H1 (cell line): ENCODE measurements around the gene PPM1L. TPM values are rescaled to one million over a fixed set of nuclear protein-coding genes. Genes with fewer than 3 reads are reported as not detected.

Experiments used
- CTCF ChIA-PET: fragments of 300-600 bp; sonication (Branson Sonifier 250); formaldehyde crosslinking; loops from one replicate; lab custom pipeline; 2021; ENCODE audit not compliant: partially characterized antibody; lab: Charles Lee
- POLR2A ChIA-PET: fragments of 300-600 bp; sonication (Branson Sonifier 250); formaldehyde crosslinking; loops from one replicate; lab custom pipeline; 2021; ENCODE audit warnings: inconsistent platforms; ENCODE audit not compliant: partially characterized antibody; lab: Charles Lee
- DNase-seq, 2 experiments: peaks; one replicate each; pipeline versions ENCODE4 v3.0.0 to v3.0.0-alpha.2; 2010 to 2022; ENCODE audit warnings: low spot score in 2 of 2, low read depth in 1 of 2, mixed read lengths in 1 of 2
- FAIRE-seq: peaks from 2 replicates; lab custom pipeline; 2011; peaks lifted over from hg19 to GRCh38; lab: Jason Lieb, UNC
- H2AFZ ChIP-seq: 2 replicates; pipeline ENCODE4 v1.8.1; 2012; ENCODE audit warnings: low read length, inconsistent platforms
- H2AK5ac ChIP-seq: 2 replicates; pipeline ENCODE4 v1.6.1; 2013; ENCODE audit warnings: low read depth, low read length
- H2BK120ac ChIP-seq: replicated peaks from 2 replicates; pipeline ENCODE3; 2013; ENCODE audit warnings: low read depth, low read length, inconsistent platforms
- H2BK12ac ChIP-seq: 2 replicates; pipeline ENCODE4 v1.6.1; 2013; ENCODE audit warnings: low read depth, low read length
- H2BK15ac ChIP-seq: 2 replicates; pipeline ENCODE4 v1.6.1; 2013; ENCODE audit warnings: low read length
- H2BK20ac ChIP-seq: 2 replicates; pipeline ENCODE4 v1.6.1; 2013; ENCODE audit warnings: low read length
- H2BK5ac ChIP-seq: 2 replicates; pipeline ENCODE4 v1.6.1; 2013; ENCODE audit warnings: low read depth, low read length
- H3K14ac ChIP-seq: 2 replicates; pipeline ENCODE4 v1.6.1; 2013; ENCODE audit warnings: inconsistent platforms; ENCODE audit not compliant: insufficient read length
- H3K18ac ChIP-seq: 2 replicates; pipeline ENCODE4 v1.6.1; 2013; ENCODE audit warnings: low read length; ENCODE audit errors: extremely low read depth
- H3K23ac ChIP-seq: 2 replicates; pipeline ENCODE4 v1.6.1; 2013; ENCODE audit warnings: inconsistent platforms; ENCODE audit not compliant: insufficient read length
- H3K23me2 ChIP-seq: 2 replicates; pipeline ENCODE4 v1.6.1; 2013; ENCODE audit warnings: low read depth, low read length
- H3K27ac ChIP-seq: 2 replicates; pipeline ENCODE4 v1.6.1; 2011; ENCODE audit warnings: low read depth, low read length, inconsistent platforms
- H3K27me3 ChIP-seq, 4 experiments: replicated peaks in 1 of 4; 1 replicate in 1 of 4; 2 replicates in 3 of 4; pipeline versions ENCODE4 v1.6.1 to v1.8.1; 2011 to 2013; ENCODE audit warnings: low read length in 3 of 4, mild to moderate bottlenecking in 3 of 4, inconsistent platforms in 2 of 4, mixed read lengths in 2 of 4, moderate library complexity in 1 of 4; ENCODE audit not compliant: control insufficient read depth in 3 of 4, insufficient read depth in 3 of 4; ENCODE audit errors: extremely low read depth in 1 of 4
- H3K36me3 ChIP-seq, 4 experiments: 2 replicates each; pipeline versions ENCODE4 v1.6.1 to v1.8.1; 2011 to 2013; ENCODE audit warnings: mild to moderate bottlenecking in 4 of 4, low read length in 3 of 4, moderate library complexity in 2 of 4, control low read depth in 1 of 4, inconsistent platforms in 1 of 4; ENCODE audit not compliant: insufficient read depth in 4 of 4, control insufficient read depth in 2 of 4
- H3K4ac ChIP-seq: replicated peaks from 2 replicates; pipeline ENCODE3; 2013; ENCODE audit warnings: low read length, low read depth, mixed read lengths, inconsistent platforms; ENCODE audit not compliant: insufficient read length
- H3K4me1 ChIP-seq, 4 experiments: replicated peaks in 1 of 4; 1 replicate in 1 of 4; 2 replicates in 3 of 4; pipeline versions ENCODE4 v1.6.1 to v1.8.1; 2011 to 2013; ENCODE audit warnings: low read length in 3 of 4, inconsistent platforms in 2 of 4, mixed read lengths in 1 of 4; ENCODE audit not compliant: insufficient read depth in 4 of 4, control insufficient read depth in 3 of 4
- H3K4me2 ChIP-seq, 2 experiments: 2 replicates each; pipeline versions ENCODE4 v1.6.1 to v1.8.1; 2011 to 2013; ENCODE audit warnings: low read depth in 2 of 2, low read length in 2 of 2, control low read depth in 1 of 2, inconsistent platforms in 1 of 2, mild to moderate bottlenecking in 1 of 2; ENCODE audit not compliant: insufficient read depth in 1 of 2
- H3K4me3 ChIP-seq, 4 experiments: fragments of 200-600, 300-600 bp in 1 of 4; sonication (generic), shearing (Covaris generic), sonication (Bioruptor Twin) in 1 of 4; 2 replicates each; pipeline versions ENCODE4 v1.5.1 to v1.8.1; 2011 to 2016; ENCODE audit warnings: low read length in 4 of 4, low read depth in 3 of 4, control low read depth in 2 of 4, inconsistent platforms in 2 of 4, mild to moderate bottlenecking in 2 of 4, mixed read lengths in 1 of 4, moderate library complexity in 1 of 4; ENCODE audit not compliant: insufficient read depth in 2 of 4; ENCODE audit errors: extremely low read depth in 1 of 4
- H3K56ac ChIP-seq: replicated peaks from 2 replicates; pipeline ENCODE3; 2013; ENCODE audit warnings: low read depth, mild to moderate bottlenecking, mixed read lengths, low read length, inconsistent platforms; ENCODE audit not compliant: insufficient read length
- H3K79me1 ChIP-seq: 2 replicates; pipeline ENCODE4 v1.6.1; 2013; ENCODE audit warnings: low read depth, low read length, control low read depth
- H3K79me2 ChIP-seq, 2 experiments: 2 replicates each; pipeline versions ENCODE4 v1.6.1 to v1.8.1; 2012 to 2013; ENCODE audit warnings: low read length in 2 of 2, mild to moderate bottlenecking in 2 of 2, inconsistent platforms in 1 of 2; ENCODE audit not compliant: insufficient read depth in 2 of 2, control insufficient read depth in 1 of 2
- H3K9ac ChIP-seq, 4 experiments: replicated peaks in 1 of 4; 1 replicate in 1 of 4; 2 replicates in 3 of 4; pipeline versions ENCODE4 v1.6.1 to v1.8.1; 2011 to 2013; ENCODE audit warnings: low read depth in 3 of 4, low read length in 3 of 4, control low read depth in 2 of 4, mild to moderate bottlenecking in 2 of 4, moderate library complexity in 2 of 4, inconsistent platforms in 1 of 4; ENCODE audit errors: extremely low read depth in 1 of 4
- H3K9me3 ChIP-seq, 2 experiments: 2 replicates each; pipeline versions ENCODE4 v1.6.1 to v1.8.1; 2012 to 2013; ENCODE audit warnings: mild to moderate bottlenecking in 2 of 2, moderate library complexity in 2 of 2, control low read depth in 1 of 2, inconsistent platforms in 1 of 2, low read depth in 1 of 2, low read length in 1 of 2, mixed read lengths in 1 of 2; ENCODE audit not compliant: insufficient read depth in 2 of 2
- H4K20me1 ChIP-seq, 2 experiments: replicated peaks in 1 of 2; 2 replicates each; pipeline versions ENCODE3 to v1.8.1; 2011 to 2013; ENCODE audit warnings: inconsistent platforms in 2 of 2, low read length in 2 of 2, mild to moderate bottlenecking in 1 of 2; ENCODE audit not compliant: insufficient read depth in 2 of 2, control insufficient read depth in 1 of 2
- H4K5ac ChIP-seq: 2 replicates; pipeline ENCODE4 v1.6.1; 2013; ENCODE audit warnings: low read length, low read depth, mixed read lengths, inconsistent platforms; ENCODE audit not compliant: insufficient read length
- H4K8ac ChIP-seq: 2 replicates; pipeline ENCODE4 v1.8.0; 2013; ENCODE audit warnings: mild to moderate bottlenecking, moderate library complexity, low read length, inconsistent platforms; ENCODE audit not compliant: insufficient read depth; ENCODE audit errors: extremely low read depth
- H4K91ac ChIP-seq: replicated peaks from 2 replicates; pipeline ENCODE3; 2013; ENCODE audit warnings: low read length, mixed read lengths, inconsistent platforms; ENCODE audit not compliant: insufficient read length
- CREB1 ChIP-seq: IDR thresholded peaks from 2 replicates; pipeline ENCODE4 v1.6.1; 2012; ENCODE audit warnings: inconsistent platforms
- EGR1 ChIP-seq: IDR thresholded peaks from 2 replicates; pipeline ENCODE4 v1.6.1; 2011; ENCODE audit warnings: low read depth, low read length, borderline replicate concordance
- EP300 ChIP-seq, 2 experiments: IDR thresholded peaks; 1 replicate in 1 of 2; 2 replicates in 1 of 2; pipeline ENCODE4 v1.6.1; 2011 to 2012; ENCODE audit warnings: low read depth in 2 of 2, low read length in 2 of 2, mild to moderate bottlenecking in 2 of 2, borderline replicate concordance in 1 of 2, inconsistent platforms in 1 of 2, moderate library complexity in 1 of 2
- GTF2F1 ChIP-seq: IDR thresholded peaks from 2 replicates; pipeline ENCODE4 v1.6.1; 2012; ENCODE audit warnings: low read depth, low read length, improper control_type of control experiment, borderline replicate concordance
- KDM4A ChIP-seq: IDR thresholded peaks from one replicate; pipeline ENCODE4 v1.7.1; 2012; ENCODE audit warnings: low read depth, mild to moderate bottlenecking, moderate library complexity, low read length, inconsistent platforms; ENCODE audit not compliant: severe bottlenecking
- MAFK ChIP-seq: IDR thresholded peaks from 2 replicates; pipeline ENCODE4 v1.6.1; 2012; ENCODE audit warnings: low read depth, mild to moderate bottlenecking, improper control_type of control experiment, low read length
- NANOG ChIP-seq: IDR thresholded peaks from 2 replicates; pipeline ENCODE4 v1.6.1; 2011; ENCODE audit warnings: low read length, low read depth, mild to moderate bottlenecking, inconsistent platforms; ENCODE audit not compliant: insufficient read depth, poor library complexity, severe bottlenecking
- POLR2A ChIP-seq, 2 experiments: IDR thresholded peaks; 1 replicate in 1 of 2; 2 replicates in 1 of 2; pipeline ENCODE4 v1.6.1; 2011; ENCODE audit warnings: low read depth in 2 of 2, low read length in 2 of 2, mild to moderate bottlenecking in 2 of 2; ENCODE audit errors: control extremely low read depth in 1 of 2
- POU5F1 ChIP-seq: IDR thresholded peaks from 2 replicates; pipeline ENCODE4 v1.6.1; 2011; ENCODE audit warnings: low read depth, mild to moderate bottlenecking, low read length, moderate library complexity
- RBBP5 ChIP-seq: IDR thresholded peaks from 2 replicates; pipeline ENCODE4 v1.7.1; 2012; ENCODE audit warnings: low read depth, mild to moderate bottlenecking, inconsistent platforms, low read length, moderate library complexity, borderline replicate concordance
- RNF2 ChIP-seq: fragments of 200-900, 300-1000 bp; sonication (generic); IDR thresholded peaks from 2 replicates; pipeline ENCODE4 v1.7.1; 2016; ENCODE audit warnings: borderline replicate concordance, low read depth, mild to moderate bottlenecking, antibody characterized with exemption, low read length; ENCODE audit not compliant: poor library complexity, severe bottlenecking; ENCODE audit errors: missing control alignments
- SUZ12 ChIP-seq: fragments of 200-600 bp; sonication (generic); IDR thresholded peaks from 2 replicates; pipeline ENCODE4 v1.6.1; 2012; ENCODE audit warnings: mild to moderate bottlenecking, inconsistent platforms, low read length, moderate library complexity, mixed read lengths
- TEAD4 ChIP-seq: IDR thresholded peaks from 2 replicates; pipeline ENCODE4 v1.6.1; 2012; ENCODE audit warnings: low read depth, low read length, inconsistent platforms, mixed read lengths
- WGBS, 2 experiments: shearing (Covaris generic) in 1 of 2; methylation state at CpG; one replicate each; pipeline versions ENCODE4 v1.1.6 to v1.1.7; 2013 to 2015; ENCODE audit warnings: low lambda C conversion rate in 2 of 2, mixed read lengths in 2 of 2, inconsistent platforms in 1 of 2, low coverage in 1 of 2, missing lambda C conversion rate in 1 of 2; ENCODE audit not compliant: insufficient replicate concordance in 2 of 2, insufficient coverage in 1 of 2, insufficient read length in 1 of 2; ENCODE audit errors: extremely low coverage in 1 of 2, missing lambda C conversion rate in 1 of 2; 5-methylcytosine and 5-hydroxymethylcytosine counted together
- polyA plus RNA-seq, 7 experiments: library from polyadenylated mRNA; depleted of rRNA in 3 of 7; stranded (reverse) in 5 of 7; unstranded in 2 of 7; fragments of >200 nt in 5 of 7; fragments of 200-250 nt in 2 of 7; gene quantifications; 1 replicate in 5 of 7; 2 replicates in 1 of 7; 4 replicates in 1 of 7; pipeline versions ENCODE4 v1.2.1 to v1.2.3, GENCODE V29; 2011 to 2013; ENCODE audit warnings: missing spikeins in 2 of 7, mixed read lengths in 2 of 7
- total RNA-seq: library from RNA; stranded (reverse); fragmentation: NEBNext Ultra II Directional; extraction: Animal tissue kit (Norgen Biotek cat#: 25700); gene quantifications from 2 replicates; pipeline ENCODE4 v1.2.1, GENCODE V29; 2021

The PPM1L gene
- total and polyA plus RNA-seq, 2 of the 8 experiments (the other 6 are each of a cell fraction or from before 2014, with no cell fraction given) = 2.8 to 18.1 TPM

- H2BK12ac ChIP-seq = no peak overlapping the region
- no peak overlapping the region for H3K14ac ChIP-seq
- no peaks in the 10 kb centered on the region for H4K20me1 ChIP-seq
- H3K9ac ChIP-seq = no peak overlapping the region
- CTCF ChIA-PET = interaction anchor here (1.0 to 1.6 kb wide), 3 partner anchors 31 to 149 kb away, joined by 3 read pairs; no protein-coding TSS in a partner anchor
- POLR2A ChIA-PET = no interaction called here
- no peak overlapping the region for H4K5ac ChIP-seq
- no peaks in the 10 kb centered on the region for H3K79me1 ChIP-seq
- H3K18ac ChIP-seq = no peak overlapping the region
- H2BK15ac ChIP-seq = no peak overlapping the region
- no peak overlapping the region for H4K8ac ChIP-seq
- H3K23ac ChIP-seq = no peak overlapping the region
- H3K9me3 ChIP-seq = peaks cover 0 to 3% of the 10 kb centered on the region in 2 experiments; a peak in 2 of 4 replicates
- no peaks in the 10 kb centered on the region for H3K36me3 ChIP-seq
- 90% methylated on average over 2 of the region's 2 CpGs; no CpG with 5 or more reads in 1 of the 2 experiments for WGBS, 2 experiments
- H4K91ac ChIP-seq = no peak overlapping the region
- H2BK120ac ChIP-seq = no peak overlapping the region
- no peak overlapping the region for H2AFZ ChIP-seq
- no peak overlapping the region for H3K27ac ChIP-seq
- no peaks in the 10 kb centered on the region for H3K27me3 ChIP-seq
- peaks cover 0 to 5% (median 0%) of the 10 kb centered on the region in 4 experiments; a peak in 1 of 7 replicates for H3K4me1 ChIP-seq
- no peak overlapping the region for H3K4ac ChIP-seq
- H2BK5ac ChIP-seq = no peak overlapping the region
- no peaks in the 10 kb centered on the region for H3K23me2 ChIP-seq
- H3K4me3 ChIP-seq = no peak overlapping the region
- DNase-seq (no peak), FAIRE-seq (no peak)
- H2BK20ac ChIP-seq = no peak overlapping the region
- H2AK5ac ChIP-seq = no peak overlapping the region
- H3K4me2 ChIP-seq = no peak overlapping the region
- H3K79me2 ChIP-seq = peaks cover 0 to 8% of the 10 kb centered on the region in 2 experiments; a peak in 1 of 4 replicates
- no peak overlapping the region for H3K56ac ChIP-seq
- TF ChIP-seq CREB1 = no peak
- no peak for TF ChIP-seq SUZ12
- no peak for TF ChIP-seq TEAD4
- no peak for TF ChIP-seq KDM4A
- no peak for TF ChIP-seq POU5F1
- no peak for TF ChIP-seq RBBP5
- TF ChIP-seq MAFK = no peak
- no peak for TF ChIP-seq GTF2F1
- no peak for TF ChIP-seq NANOG
- no peak for TF ChIP-seq EGR1
- TF ChIP-seq EP300 (IDR thresholded peaks at IDR 0.05; ENCODE audit: borderline replicate concordance in 1 of 2, low read depth in 2 of 2, low read length in 2 of 2) = no peak
- TF ChIP-seq RNF2 = no peak
- no peak for TF ChIP-seq POLR2A (IDR thresholded peaks at IDR 0.05; ENCODE audit: control extremely low read depth in 1 of 2, low read depth in 2 of 2, low read length in 2 of 2)
Measured at GRCh38 chr3:160792540-160792939, 36.5 kb downstream of the PPM1L start.
